ENCODE results near the gene LILRA6.
A peak's percentile ranks its signal among the peaks of the same experiment; 100 is the strongest.
"Not testable (repeated sequence)": the region's sequence is repeated elsewhere in the genome, so short reads cannot be mapped to it uniquely, and the experiment has no call there.

The LILRA6 gene

DNA sequence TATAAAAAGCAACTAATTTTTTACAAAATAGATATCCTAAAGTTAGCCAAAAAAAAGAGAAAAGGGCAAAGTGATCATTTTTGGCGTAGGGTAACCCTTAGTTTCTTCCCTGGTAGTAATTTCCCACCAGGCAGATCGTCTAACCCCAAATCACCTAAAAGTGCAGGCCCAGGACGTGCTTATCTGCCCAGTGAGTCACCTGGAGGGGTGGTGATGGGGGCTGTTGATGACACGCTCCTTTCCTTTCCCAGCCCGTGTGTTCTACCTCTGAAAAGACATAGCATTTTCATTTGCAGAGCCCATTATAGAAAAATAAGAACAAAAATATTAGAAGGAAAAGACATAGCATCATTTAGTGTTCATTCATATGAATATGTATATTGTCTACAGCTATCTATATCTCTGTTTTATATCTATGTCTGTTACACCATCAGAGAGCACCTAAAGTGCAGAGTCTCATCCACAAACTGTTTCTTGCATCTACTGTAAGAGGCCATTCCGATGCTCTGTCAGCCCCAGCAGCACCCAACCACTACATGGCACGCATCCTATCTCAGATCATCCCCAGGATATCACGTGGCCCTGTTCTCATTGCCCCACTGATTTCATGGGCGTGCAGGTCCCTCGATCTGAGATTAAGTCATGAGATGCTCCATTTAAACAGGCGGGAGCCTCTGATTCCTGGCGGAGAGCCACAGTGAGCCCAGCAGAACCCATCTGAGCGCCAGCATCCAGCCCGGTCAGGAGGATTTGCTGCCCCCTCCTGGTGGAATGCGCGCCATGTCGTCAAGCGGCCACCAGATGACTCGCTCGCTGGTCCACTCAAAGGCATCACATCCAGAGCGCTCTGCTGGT is 11.3 kb downstream of the LILRA6 start:
- peak; percentile 94 for DNase-seq (ENCODE audit: low spot score)

DNA sequence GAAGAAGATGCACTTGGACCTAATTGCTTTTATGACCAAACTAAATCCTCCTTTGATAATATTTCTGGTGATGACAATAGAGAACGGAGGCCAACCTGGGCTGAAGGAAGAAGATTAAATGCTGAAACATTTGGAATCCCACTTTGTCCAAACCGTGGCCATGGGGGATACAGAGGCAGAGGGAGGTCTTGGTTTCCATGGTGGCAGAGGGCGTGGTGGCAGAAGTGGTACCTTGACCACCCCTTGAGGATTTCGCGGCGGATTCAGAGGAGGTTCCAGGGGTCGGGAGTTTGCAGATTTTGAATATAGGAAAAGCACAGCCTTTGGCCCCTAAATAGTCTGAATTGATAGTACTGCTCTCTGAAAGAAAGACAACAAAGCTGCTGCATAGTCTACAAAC is 12.6 kb downstream of the LILRA6 start:
- no peak for DNase-seq (ENCODE audit: low spot score)

DNA sequence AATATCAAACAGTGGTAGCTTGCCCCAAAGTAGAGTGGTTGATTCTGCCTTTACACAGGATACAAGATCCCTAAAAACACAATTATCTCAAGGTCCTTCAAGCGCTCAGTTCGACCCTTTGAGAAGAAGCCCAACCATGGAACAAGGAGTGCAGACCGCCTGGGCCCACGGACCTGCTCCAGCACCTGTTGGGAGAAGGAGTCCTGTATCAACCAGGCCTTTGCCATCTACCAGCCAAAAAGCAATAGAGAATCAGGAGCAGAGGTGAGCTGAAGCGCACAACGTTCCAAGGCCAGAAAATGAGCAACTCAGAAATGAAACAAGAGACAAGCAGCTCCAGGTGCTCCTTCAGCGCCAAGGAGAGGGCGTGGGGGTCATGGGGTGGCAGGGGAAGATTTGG is 13.4 kb downstream of the LILRA6 start:
- DNase-seq (ENCODE audit: low spot score): no peak

DNA sequence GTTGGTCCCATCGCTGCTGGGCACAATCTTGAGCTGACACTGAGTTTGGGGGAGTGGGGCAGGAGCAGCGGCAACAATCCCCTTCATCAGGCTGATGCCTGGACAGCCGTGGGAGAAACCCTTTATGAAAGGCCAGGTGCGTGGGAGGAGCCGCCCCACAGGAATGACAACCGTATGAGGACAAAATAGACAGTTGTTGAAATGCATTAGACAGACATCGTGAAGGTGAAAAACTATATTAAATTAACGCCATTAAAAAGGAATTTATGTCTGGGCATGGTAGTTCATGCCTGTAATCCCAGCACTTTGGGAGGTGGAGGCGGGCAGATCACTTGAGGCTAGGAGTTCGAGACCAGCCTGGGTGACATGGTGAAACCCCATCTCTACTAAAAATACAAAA is 18.0 kb downstream of the LILRA6 start:
- not testable (repeated sequence) for DNase-seq (ENCODE audit: low spot score)

DNA sequence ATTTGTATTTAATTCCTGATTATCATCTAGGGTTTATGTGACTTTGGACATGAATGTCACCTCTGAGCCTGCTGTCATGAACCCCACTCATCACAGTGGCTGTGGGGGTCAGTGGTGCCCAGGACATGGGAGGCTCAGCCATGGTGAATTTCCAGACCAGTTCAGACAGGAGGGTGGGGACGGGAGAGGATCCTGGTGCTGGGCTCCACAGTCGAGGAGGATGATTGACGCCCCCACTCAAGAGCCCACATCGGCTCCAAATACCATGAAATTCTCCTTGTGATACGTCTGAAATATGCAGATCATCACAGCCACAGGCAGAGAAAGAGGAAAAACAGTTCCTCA is 18.7 kb downstream of the LILRA6 start:
- not testable (repeated sequence) for DNase-seq (ENCODE audit: low spot score)

DNA sequence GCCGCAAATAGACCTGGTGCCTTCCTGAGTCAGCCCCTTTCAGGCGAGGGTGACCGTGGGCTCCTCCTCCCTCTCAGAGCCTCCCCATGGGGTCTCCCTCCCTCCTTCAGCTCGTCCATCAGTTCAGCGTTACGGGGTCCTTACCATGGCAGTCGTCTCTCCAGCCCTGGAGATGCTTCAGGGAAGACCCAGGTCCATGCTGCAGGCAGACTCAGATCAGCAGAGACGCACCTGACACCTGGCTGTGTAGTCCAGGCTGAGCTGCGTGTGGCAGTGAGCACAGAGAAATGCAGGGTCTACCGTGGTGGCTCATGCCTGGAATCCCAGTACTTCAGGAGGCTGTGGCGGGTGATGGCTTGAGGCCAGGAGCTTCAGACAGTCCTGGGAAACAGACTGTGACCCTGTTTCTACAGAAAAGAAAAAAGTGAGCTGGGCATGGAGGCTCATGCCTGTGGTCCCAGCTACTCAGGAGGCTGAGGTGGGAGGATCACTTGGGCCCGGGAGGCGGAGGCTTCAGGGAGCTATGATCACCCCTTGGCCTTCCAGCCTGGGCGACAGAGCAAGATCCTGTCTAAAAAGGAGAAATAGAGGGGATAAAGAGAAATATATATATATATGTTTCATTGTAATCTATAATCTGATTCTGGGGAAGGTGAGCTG is 19.2 kb downstream of the LILRA6 start:
- DNase-seq (ENCODE audit: low spot score): not testable (repeated sequence)

DNA sequence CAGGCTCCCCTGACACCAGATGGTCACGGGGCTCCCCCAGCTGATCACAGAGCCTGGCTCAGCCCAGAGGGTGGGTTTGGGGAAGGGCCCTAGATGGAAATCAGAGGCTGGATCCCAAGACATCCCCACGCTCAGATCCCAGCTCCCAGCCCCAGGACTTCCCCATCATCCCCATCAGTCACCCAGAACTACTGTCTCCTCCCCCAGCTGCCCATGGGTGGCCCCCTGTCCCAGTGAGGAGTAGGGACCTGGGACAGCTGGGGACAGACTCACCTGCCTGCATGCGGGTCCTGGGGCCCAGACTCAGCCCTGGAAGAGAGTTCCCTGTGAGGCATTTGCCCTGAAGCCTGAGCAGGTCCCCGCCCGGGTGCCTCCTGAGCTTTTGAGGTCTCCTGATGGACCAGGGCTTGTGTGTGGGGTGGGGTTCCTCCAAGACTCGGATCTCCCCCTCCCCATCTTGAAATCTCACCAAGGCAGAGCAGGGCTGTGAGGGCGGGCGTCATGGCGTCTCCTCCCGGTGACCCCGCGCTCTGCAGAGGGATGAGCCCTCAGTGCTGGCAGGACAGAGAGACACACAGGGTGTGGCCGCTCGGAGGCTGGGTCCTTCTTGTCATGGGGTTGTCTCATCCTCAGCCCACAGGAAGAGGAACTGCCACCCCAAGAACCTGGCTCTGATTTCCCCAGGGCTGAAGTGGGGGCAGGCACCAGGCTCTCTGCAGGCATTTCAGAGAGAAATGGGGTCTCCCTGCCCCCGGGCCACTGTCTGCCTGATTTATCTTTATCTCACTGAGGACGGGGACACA is 19.9 kb downstream of the LILRA6 start, which contains the start of gene LILRB3:
LILRB3 (minus strand) TSS at position 534 of the 803 bp plus-strand sequence; CDS start at position 503, 31 bp downstream.
- not testable (repeated sequence) for DNase-seq (ENCODE audit: low spot score)

DNA sequence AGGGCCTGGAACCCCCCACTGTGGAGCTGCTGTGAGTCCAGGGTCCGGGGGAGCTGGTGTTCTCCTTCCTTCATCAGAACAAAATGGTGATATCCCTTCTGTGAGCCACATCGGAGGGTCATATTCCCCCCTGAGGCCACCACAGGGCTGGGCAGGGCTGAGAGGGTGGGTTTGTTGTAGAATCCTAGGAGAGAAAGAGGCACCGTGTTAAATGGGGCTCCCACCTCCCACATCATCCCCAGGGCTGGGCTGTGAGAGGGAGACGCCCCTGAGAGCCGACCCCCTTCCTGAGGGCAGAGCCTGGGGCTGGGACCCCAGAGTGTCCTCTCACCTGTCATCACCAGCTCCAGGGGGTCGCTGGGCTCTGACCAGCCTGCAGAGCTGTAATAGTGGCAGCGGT is 20.6 kb downstream of the LILRA6 start:
- DNase-seq (ENCODE audit: low spot score): not testable (repeated sequence)

DNA sequence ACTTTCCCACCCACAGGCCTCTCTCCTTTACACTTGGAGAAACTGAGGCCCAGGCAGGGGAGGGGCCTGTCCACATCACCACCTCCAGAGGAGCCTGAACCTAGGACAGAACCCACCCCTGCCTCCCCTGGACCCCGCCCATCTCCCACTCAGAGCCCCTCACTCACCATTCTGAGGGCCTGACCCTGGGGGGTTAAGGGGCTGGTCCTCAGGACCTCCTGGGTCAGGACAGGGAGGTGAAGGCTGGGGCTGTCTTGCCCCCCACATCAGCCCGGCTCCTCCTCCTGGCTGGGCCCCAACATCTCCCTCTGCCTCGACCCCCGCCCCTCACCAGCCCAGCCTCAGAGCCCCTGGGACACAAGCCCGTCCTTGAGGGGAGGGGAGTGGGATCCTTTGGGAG is 22.9 kb downstream of the LILRA6 start:
- peak; percentile 1 for DNase-seq (ENCODE audit: low spot score)

DNA sequence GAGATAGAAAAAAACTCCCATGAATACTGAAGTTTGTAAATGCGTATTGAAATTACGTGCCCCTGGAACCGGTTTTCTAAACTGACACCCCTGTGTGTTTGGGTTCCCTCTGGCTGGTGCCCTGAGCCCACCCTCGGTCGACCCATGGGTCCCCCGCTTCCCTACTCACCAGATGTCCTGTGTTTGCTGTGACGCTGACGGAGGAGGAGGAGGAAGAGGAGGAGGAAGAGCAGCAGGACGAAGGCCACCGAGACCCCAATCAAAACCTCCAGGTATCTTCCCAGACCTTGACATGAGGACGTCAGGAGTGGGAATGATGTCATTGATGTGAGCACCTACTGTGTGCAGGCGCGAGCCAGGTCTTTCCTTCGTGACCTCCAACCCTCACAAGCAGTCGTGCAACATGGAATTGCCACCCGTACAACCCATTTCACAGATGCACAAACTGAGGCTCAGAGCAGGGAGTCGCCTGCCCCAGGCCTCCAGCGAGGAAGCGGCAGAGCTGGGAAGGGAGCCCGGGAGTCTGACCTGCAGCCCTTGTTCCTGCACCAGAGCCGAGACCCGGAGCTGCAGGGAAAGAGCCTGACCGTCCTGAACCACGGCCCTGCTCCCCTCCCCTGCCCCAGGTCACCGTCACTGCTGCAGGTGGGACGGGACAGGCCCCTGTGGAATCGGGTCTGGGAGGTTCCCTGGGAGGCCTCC is 23.5 kb downstream of the LILRA6 start:
- DNase-seq (ENCODE audit: low spot score): peak; percentile 3

DNA sequence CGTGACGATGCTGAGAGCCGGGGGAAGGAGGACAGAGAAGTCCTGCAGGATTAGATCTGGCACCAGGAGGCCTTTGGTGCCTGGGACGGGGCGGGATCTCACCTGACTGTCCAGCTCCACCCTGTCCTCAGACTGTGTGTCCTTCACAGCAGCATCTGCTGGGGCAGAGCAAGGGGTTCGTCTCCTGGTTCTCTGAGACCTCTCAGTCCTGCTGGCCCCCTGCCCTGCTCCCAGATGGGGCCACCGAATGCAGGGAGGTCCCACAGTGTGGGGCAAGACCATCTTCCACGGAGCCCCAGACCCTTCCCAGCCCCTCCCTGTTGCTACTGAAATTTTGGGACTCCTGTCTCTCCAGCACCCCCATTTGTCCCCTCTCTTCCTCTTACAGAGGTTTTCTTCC is 24.3 kb downstream of the LILRA6 start:
- DNase-seq (ENCODE audit: low spot score): peak; percentile 2

DNA sequence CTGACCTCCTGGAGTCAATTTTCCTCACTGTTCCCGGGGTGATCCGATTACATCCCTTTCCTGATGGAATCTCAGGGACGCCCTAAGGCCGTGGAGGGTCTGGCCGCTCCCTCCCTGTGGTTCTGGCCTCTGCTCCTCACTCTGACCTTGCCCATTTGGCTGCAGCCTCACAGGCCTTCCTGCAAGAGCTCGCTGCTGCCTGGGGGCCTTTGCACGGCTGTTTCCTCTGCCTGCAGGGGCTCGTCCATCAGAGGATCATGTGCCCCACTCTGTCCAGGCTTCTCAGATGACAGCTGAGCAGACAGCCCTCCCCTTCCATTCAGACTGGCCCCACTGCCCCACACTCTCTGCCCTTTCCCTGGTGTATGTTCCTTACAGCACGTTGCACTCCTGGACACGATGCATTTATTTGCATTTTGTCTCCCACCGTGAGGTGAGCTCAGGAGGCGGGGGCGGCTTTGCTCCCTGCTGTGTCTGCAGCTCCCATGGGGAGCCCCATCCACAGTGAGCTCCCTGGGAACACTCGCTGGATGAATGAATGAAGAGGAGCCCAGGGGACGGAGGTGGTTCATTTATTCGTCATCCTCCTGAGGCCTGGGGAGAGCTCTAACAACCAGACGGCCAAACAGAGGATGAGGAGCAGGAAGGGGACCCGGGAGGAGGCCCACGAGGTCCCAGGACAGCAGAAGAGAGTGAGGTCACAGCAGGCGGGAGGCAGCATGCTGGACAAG is 24.9 kb downstream of the LILRA6 start:
- not testable (repeated sequence) for DNase-seq (ENCODE audit: low spot score)

DNA sequence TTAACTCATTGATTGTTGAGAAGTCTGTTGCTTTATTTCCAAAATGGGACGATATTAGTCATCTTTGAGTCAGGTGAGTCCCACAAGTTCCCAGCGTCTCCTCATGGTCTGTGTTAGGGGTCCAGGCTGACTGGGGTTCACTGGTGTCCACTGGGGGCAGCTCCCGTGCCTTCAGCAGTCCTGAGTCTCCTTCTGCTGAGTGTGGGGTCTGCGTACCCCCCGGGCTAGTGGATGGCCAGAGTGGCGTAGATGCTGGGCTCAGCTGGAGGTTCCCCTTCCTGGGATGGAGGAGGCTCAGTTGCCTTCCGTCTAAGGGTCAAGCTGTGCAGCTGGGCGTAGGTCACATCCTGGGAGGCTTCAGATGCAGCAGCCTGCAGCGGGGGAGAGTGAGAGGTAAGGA is 25.7 kb downstream of the LILRA6 start:
- DNase-seq (ENCODE audit: low spot score): no peak

DNA sequence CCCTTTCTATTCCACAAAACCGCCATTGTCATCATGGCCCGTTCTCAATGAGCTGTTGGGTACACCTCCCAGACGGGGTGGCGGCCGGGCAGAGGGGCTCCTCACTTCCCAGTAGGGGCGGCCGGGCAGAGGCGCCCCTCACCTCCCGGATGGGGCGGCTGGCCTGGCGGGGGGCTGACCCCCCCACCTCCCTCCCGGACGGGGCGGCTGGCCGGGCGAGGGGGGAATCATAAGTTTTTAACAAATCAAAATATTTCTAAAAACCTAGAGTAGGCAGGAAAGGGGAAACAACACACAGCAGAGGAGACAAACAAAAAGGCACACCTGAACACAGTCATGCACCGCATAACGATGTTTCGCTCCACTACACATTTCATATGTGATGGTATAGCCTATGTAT is 27.9 kb downstream of the LILRA6 start:
- not testable (repeated sequence) for DNase-seq (ENCODE audit: low spot score)

DNA sequence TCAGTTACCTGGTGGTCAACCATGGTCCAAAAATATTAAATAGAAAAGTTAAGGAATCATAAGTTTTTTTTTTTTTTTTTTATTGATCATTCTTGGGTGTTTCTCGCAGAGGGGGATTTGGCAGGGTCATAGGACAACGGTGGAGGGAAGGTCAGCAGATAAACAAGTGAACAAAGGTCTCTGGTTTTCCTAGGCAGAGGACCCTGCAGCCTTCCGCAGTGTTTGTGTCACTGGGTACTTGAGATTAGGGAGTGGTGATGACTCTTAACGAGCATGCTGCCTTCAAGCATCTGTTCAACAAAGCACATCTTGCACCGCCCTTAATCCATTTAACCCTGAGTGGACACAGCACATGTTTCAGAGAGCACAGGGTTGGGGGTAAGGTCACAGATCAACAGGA is 28.4 kb downstream of the LILRA6 start:
- not testable (repeated sequence) for DNase-seq (ENCODE audit: low spot score)

DNA sequence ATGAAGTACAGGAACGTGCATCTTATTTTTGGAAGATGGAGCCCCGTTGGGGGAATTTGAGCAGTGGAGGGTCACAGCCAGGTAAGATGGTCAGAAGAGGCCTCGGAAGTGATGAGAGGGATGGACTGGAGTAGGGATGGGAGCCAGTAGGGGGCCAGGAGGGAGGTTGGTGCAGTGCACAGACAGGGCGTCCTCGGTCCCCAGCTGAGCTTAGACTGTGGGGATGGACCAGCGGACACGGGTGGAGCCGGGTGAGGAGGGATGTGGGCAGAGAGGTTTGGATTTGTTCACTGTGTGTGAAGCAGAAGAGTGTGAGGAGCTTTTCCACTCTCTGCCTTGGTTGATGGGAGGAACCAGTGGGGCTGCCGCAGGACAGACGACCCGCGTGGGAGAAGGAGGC is 31.4 kb downstream of the LILRA6 start:
- DNase-seq (ENCODE audit: low spot score): no peak

DNA sequence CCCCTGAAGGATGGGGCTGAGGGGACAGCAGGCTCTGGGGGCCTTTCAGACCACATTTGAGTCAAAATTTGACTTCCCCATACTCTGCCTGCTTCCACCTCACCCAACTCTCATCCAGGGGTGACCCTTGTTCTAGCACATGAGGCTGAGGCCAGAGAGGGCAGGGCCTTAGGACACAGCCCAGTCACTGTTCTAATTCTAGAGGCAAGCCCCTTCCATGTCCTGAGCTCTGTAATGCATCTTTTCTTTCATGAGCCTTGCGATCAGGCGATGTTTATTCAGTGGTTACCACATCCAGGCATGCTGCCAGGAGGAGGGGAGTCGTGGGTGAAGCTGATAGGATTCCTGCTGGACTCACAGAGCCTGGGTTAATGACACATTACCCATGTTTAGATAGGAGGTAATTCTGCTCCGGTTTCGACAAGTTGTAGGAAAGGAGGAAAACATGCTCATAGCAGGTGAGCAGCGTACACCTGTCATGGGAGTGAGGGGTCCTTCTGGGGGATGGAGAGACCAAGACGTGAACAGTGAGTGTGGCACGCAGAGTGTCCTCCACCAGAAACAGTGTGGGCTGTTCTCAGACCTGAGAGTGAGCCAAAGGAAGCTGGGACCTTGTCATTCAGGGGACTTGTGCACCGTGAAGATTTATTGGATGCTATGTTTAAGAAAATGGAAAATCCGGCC is 32.6 kb downstream of the LILRA6 start:
- peak; percentile 92 for DNase-seq (ENCODE audit: low spot score)

DNA sequence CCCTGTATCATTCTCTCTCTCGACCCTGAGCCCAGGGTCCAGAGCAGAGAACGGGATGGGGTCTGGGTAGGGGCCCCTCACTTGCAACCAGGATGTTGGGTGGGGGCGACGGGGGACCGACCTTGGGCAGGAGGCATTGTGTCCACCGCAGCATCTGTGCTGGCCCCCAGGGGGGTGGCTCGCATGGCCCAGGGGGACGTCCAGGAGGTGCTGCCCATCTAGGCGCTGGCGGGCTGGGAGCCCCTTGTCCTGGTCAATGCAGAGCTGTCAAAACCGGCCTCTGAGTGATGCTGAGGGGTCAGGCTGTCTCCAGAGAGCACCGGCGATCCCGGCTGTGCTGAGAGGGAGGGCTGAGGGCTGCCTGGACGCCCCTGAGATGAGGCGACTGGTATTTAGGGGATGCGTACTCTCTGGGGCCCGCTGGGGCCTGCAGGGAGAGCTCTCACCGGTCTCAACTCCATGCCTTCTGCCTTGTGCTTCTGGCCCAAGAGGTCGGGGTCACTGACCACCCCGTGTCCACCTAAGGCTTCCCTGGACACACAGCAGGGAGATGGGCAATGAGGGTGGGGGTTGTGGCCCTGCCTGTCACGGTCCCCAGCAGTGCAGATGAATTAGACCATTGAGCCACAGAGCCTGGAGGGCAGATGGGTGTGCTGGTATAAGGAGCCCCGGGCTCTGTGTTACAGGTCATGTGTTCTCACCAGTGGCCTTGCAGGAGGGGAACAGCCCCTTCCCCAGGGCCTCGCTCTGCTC is 33.4 kb downstream of the LILRA6 start:
- DNase-seq (ENCODE audit: low spot score): no peak

DNA sequence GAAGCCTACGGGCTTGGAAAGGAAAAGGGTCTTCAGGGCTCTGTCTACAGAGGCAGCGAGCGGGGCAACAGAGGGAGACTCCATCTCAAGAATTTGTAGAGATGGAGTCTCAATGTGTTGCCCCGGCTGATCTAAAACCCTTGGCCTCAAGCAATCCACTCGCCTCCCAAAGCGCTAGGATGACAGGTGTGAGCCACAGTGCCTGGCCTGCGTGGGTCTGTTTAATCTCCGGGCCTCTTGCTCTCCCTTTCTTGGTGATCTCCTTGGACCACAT is 33.9 kb downstream of the LILRA6 start:
- DNase-seq (ENCODE audit: low spot score): no peak

Measured in AG20443 (cell line).